Measurements from ENCODE around the gene MMEL1. TPM values are rescaled to one million over a fixed set of nuclear protein-coding genes. Genes with fewer than 3 reads are reported as not detected.

Gene MMEL1
- polyA plus RNA-seq, 3 donors, result 2.3 to 3.3 (median 2.5) TPM

- no peak for DNase-seq (ENCODE audit: low read depth in 3 of 3, low spot score in 2 of 3)
Observed at GRCh38 chr1:2606881-2607621, 25.8 kb downstream of the MMEL1 start.

DNA sequence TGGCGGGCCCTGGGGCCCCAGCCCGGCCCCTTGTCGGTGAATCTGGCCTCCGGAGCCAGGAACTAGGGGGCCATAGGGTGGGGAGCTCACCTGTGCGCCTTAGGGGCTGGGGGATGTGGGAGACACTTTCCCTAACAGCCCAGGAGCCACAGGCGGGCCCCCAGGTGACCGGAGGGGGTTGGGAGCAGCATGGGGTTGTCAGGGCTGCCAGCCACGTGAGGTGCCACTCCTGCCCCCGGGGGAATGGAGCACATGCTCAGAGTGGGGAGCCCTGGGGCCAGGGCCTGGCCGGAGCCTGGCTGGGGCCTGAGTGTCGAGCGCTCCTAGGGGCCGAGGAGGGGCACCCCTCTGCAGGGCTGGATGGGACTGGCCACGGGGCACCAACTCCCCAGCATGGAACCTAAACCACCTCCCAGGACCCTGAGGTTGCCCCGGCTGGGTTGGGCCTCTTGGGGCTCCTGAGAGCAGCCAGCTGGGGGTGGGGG is 26.4 kb downstream of the MMEL1 start:
- no peak for DNase-seq (ENCODE audit: low read depth in 3 of 3, low spot score in 2 of 3)

DNA sequence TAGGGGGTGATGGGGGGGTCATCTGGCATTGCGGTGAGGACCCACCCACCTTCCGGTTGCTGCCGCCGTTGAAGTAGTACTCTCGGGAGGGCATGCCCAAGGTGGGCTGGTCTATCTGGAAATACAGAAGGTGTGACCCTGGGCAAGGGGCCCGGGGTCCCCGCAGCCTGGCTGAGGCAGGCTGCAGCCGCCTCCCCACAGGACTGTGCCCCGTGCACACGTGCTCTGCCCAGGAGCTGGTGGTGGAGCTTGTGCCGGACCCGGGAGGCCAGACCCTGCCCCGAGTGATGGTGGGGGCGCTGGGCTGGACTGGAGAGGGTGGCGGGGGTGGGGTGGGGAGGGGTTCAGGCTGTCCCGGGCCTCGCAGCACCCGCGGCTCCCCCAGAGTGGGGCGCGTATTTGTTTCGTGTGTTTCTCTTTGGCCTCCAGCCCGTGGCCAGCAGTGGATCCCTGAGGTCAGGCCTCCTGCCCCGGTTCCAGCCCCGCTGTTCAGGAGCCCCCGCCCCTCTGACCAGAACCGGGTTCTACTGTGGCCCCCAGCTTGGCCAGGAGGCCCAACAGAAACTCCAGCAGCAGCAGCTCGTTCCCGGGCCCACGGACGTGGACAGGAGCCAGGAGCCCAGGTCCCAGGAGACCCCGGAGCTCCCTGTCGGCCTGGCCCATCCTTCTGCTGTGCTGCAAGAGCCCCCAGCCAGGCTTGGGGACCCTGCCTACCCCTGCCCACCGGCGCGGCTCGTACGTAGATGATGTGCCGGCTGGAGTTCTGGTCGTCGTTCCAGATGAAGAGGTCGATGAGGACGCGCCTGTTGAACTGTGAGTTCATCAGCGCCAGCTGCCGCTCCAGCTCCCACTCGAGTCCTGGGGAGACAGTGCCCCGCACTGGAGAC is 27.1 kb downstream of the MMEL1 start:
- no peak for DNase-seq (ENCODE audit: low read depth in 3 of 3, low spot score in 2 of 3)

DNA sequence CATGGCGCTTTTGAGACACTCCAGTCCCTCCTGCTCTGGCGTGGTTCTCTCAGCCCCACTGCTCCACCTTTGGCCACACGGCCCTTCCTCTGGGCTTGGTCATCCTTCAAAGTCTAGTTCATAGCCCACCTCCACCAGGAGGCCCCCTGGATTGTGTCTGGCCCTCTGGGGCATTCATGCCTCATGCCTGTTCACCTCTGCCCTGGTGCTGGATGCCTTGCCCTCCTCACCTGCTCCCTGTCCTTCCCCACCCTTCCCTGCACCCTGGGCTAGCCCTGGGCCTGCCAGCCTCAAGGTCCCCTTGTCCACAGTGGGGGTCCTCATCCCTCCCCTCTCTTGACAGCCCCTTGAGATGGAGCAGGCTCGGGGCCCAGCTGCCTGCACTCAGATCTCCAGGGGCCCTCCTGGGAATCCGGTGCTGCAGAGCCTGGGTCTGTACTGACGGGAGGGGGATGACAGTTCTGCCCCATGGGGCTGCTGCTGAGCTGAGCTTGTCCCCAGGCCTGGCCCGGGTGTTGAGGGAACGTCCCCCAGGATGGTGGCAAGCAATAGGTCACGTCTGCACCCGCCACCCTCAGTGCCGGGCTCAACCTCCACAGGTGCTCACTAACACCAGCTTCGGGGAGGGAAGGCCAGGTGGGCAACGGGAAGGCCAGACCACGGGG is 27.8 kb downstream of the MMEL1 start:
- no peak for DNase-seq (ENCODE audit: low read depth in 3 of 3, low spot score in 2 of 3)

DNA sequence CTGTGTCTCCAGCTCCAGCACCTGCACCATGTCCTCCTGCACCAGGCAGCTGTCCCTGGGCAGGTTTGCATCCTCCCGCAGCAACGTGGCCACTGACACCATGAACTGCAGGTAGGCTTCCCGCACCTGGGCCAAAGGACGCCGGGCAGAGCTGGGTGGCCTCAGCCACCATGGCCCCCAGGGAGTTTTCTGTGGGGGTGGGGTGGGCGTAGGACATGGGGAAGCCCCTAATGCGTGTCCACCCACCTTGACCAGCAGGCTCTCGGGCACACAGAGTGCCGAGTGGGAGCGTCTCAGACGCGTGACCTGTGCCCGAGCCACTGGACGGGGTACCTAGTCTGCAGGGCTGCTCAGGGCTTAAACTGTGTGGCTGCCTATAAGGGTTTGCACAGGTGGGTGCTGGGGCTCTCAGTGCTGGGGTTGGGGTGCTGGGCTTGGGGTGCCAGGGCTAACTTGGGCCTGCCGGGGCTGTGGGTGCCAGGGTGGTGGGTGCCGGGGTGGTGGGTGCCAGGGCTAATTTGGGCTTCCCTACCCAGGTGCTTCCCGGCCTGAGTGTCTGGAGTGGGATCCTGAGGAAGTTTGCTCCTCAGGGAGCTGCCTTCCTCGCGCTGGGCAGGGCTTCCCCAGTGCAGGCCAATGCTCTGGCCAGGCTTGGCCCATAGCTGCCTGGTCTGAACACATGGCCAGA is 28.5 kb downstream of the MMEL1 start:
- no peak for DNase-seq (ENCODE audit: low read depth in 3 of 3, low spot score in 2 of 3)

- DNase-seq (ENCODE audit: low read depth in 3 of 3, low spot score in 2 of 3), result no peak
Observed at GRCh38 chr1:2603521-2604155, 29.2 kb downstream of the MMEL1 start.

DNA sequence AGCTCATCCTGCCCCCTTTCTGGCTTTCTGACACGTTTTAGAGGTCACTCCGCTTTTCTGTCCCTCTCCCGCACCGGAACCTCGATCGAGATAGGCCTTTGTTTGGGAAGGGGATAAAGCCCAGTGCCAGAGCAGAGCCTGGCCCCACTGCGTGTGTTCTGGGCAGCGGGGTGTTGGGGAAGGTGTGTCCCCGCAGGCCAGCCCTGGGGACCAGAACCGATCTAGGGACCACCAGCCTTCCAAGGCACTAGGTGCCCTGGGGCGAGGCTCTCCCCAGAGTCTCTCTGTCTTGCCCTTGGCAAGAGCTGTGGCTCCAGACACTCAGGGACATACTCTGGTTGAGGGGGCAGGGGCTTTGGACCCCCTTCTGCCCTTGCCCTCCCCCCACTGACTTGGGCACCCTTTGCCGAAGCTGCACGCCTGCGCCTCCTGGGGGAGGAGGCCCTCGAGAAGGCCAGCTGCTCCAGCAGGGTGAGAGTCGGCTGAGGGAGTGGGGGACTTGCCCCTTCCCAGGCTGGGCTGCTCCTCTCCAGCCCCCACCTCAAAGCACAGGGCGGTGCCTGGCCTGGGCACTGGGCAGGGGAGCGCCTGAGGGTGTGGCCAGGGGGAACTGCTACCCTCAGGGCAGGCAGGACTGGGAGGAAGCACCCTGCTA is 29.8 kb downstream of the MMEL1 start:
- no peak for DNase-seq (ENCODE audit: low read depth in 3 of 3, low spot score in 2 of 3)

DNA sequence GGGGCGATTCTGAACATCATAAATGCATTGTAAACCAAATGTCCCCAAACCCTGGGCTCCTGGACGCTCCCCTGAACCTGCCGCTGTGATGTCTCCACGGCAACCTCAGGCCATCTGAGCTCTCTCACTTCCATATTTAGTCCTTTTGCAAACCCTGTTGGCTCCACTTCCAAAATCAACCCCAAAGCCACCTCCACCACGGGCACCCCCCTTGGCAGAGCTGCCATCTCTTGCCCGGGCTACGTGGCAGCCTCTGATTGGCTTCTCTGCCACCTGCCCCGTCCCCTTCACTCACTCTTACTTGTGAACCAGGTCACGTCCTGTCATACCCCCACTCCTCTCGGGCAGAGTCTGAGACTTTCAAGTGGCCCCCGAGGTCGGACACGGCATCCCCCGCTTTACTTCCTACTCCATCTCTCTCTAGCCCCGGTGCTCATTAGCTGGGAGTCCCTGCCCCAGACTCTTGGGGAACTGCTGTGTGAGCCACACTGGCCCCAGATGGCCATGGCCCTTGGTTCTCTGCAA is 30.4 kb downstream of the MMEL1 start:
- no peak for DNase-seq (ENCODE audit: low read depth in 3 of 3, low spot score in 2 of 3)

- DNase-seq (ENCODE audit: low read depth in 3 of 3, low spot score in 2 of 3), result no peak
Observed at GRCh38 chr1:2601721-2602303, 31.0 kb downstream of the MMEL1 start.

GRCh38 chr1:2598329-2598931 is 34.4 kb downstream of the MMEL1 start:
- DNase-seq (ENCODE audit: low read depth in 3 of 3, low spot score in 2 of 3), result no peak

GRCh38 chr1:2597441-2598328 is 35.1 kb downstream of the MMEL1 start:
- DNase-seq (ENCODE audit: low read depth in 3 of 3, low spot score in 2 of 3), result no peak

- no peak for DNase-seq (ENCODE audit: low read depth in 3 of 3, low spot score in 2 of 3)
Observed at GRCh38 chr1:2596530-2597333, 36.1 kb downstream of the MMEL1 start.

DNA sequence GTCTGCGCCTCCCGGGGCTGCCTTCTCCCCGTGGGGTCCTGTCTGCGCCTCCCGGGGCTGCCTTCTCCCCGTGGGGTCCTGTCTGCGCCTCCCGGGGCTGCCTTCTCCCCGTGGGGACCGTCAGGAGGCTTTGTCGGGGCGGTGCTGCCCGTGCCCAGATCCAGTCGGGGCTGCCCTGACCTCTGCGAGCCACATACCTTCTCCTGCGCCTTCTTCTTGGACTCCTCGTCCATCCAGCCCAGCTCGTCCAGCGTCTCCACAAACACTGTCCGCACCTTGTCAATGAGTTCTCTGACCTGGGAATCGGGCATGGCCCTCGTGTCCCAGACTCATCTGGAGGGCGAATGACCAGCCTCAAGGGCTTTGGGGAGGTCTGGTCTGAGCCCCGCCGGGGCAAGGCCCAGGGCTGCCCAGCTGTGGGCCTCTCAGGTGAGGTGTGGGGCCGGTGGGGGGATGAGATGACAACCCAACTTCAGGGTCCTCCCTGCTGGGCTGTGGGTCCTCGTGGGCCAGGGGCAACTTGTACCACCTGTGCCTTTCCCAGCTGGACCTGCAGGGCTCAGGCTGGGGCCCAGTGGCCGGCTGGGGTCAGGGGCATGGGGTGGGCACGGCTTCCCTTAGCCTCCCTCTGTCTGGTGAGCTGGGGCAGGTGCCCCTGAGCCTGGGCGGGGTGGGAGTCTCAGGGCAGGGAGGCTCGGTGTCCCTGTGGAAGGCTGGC is 36.8 kb downstream of the MMEL1 start:
- no peak for DNase-seq (ENCODE audit: low read depth in 3 of 3, low spot score in 2 of 3)

- no peak for DNase-seq (ENCODE audit: low read depth in 3 of 3, low spot score in 2 of 3)
Observed at GRCh38 chr1:2595261-2595811, 37.5 kb downstream of the MMEL1 start.

- DNase-seq (ENCODE audit: low read depth in 3 of 3, low spot score in 2 of 3), result no peak
Observed at GRCh38 chr1:2594641-2595131, 38.1 kb downstream of the MMEL1 start.

All from right renal cortex interstitium (tissue), 3 donors.